ENCODE results near the gene TSPAN9. TPM values are rescaled to one million over a fixed set of nuclear protein-coding genes. Genes with fewer than 3 reads are reported as not detected.

The TSPAN9 gene
- total RNA-seq, 1 donor = 8.1 TPM

DNA sequence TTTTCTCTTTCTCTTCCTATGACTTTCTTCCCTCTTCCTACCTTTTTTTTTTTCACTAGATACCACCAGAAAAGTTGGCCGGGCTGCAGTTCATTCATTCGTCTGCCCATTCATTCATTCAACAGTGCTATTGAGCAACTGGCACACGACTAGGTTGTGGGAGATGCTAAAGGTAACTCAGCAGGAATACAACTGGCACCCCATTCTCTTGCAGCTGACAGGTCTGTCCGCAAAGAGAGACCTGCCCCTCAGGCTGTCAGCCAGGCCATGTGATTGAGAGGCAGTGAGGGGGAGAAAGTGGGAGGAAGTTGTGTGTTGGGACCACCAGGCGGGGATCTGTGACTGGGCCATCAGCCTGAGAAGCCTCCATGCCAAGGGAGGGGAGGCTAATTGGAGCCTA, 105.2 kb downstream of the TSPAN9 start:
- TF ChIP-seq, protein P1, sequence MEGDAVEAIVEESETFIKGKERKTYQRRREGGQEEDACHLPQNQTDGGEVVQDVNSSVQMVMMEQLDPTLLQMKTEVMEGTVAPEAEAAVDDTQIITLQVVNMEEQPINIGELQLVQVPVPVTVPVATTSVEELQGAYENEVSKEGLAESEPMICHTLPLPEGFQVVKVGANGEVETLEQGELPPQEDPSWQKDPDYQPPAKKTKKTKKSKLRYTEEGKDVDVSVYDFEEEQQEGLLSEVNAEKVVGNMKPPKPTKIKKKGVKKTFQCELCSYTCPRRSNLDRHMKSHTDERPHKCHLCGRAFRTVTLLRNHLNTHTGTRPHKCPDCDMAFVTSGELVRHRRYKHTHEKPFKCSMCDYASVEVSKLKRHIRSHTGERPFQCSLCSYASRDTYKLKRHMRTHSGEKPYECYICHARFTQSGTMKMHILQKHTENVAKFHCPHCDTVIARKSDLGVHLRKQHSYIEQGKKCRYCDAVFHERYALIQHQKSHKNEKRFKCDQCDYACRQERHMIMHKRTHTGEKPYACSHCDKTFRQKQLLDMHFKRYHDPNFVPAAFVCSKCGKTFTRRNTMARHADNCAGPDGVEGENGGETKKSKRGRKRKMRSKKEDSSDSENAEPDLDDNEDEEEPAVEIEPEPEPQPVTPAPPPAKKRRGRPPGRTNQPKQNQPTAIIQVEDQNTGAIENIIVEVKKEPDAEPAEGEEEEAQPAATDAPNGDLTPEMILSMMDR (IDR thresholded peaks at IDR 0.05; ENCODE audit: insufficient read depth, low read length) = no peak
- DNase-seq (ENCODE audit: low read depth) = no peak
- H3K4me3 ChIP-seq (ENCODE audit: low read depth, low read length) = no peak overlapping the region

GRCh38 chr12:3184485-3184884, 107.3 kb downstream of the TSPAN9 start:
- no peak overlapping the region for H3K4me3 ChIP-seq (ENCODE audit: low read depth, low read length)
- TF ChIP-seq, protein P1 (IDR thresholded peaks at IDR 0.05; ENCODE audit: insufficient read depth, low read length) = no peak
- no peak for DNase-seq (ENCODE audit: low read depth)

GRCh38 chr12:3185260-3185870, 108.2 kb downstream of the TSPAN9 start:
- DNase-seq (ENCODE audit: low read depth) = no peak
- H3K4me3 ChIP-seq (ENCODE audit: low read depth, low read length) = no peak overlapping the region
- TF ChIP-seq, protein P1 (IDR thresholded peaks at IDR 0.05; ENCODE audit: insufficient read depth, low read length) = no peak

GRCh38 chr12:3186546-3187215, 109.5 kb downstream of the TSPAN9 start:
- H3K4me3 ChIP-seq (ENCODE audit: low read depth, low read length) = no peak overlapping the region
- no peak for DNase-seq (ENCODE audit: low read depth)
- TF ChIP-seq, protein P1 (IDR thresholded peaks at IDR 0.05; ENCODE audit: insufficient read depth, low read length) = no peak

DNA sequence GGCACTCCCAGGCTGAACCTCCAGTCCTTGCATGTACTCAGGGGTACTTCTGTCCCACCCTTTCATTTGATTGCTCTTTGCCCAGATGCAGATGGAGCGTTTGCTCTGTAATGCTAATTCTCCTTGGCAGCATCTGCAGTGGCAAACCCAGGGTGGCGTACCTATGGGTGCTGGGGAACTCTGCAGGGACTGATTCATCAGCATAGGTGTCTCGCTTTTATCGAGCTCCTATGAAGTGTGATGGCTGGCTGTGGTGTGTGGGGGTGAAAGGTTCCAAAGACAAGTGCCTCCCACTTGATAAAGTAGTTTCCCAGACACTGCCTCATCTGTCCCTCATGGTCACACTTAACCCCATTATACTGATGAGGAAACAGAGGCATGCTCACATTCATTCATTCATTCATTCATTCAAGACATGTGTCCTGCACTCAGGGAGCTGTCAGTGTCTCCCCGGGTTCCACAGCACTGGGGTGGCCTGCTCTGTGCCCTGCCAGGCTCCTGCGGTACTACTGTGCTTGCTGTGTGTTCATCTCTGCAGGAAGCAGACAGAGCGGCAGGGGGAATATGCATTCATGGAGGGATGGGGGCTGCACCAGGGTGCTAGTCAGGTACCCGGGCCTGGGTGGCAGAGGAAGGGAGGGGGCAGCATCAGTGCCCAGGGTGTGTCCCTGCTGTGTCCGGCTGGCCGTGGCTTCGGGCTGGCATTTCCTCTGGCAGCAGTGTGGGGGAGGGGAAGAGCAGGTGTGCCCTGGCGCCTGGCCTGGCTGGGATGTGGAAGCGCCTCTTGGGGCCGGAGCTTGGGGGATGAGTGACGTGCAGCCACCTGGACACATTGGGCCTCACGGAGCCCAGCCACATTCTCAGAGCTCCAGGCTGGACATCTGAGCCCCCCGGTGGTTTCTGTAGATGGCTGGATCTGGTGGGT, 110.9 kb downstream of the TSPAN9 start:
- DNase-seq (ENCODE audit: low read depth) = no peak
- TF ChIP-seq, protein P1 (IDR thresholded peaks at IDR 0.05; ENCODE audit: insufficient read depth, low read length) = no peak
- no peak overlapping the region for H3K4me3 ChIP-seq (ENCODE audit: low read depth, low read length)

DNA sequence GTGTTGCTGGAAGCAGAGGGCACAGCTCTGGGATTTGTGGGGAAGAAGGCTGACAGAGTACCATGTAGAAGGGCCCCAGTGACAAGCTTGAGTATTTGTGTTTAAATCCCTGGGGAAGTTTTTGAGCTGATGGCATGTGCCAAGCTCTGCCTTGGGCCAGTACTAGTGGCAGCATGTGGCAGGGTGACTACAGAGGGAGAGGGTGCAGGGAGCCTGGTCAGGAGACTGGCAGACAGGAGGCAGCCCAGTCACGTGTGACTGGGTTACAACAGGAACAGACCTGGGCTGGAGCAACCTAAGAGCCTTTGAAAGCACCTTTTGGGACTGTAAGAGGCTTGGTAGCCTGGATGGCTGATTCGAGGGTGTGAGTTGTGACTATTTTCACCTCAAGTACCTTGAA, 112.1 kb downstream of the TSPAN9 start:
- H3K4me3 ChIP-seq (ENCODE audit: low read depth, low read length) = no peak overlapping the region
- TF ChIP-seq, protein P1 (IDR thresholded peaks at IDR 0.05; ENCODE audit: insufficient read depth, low read length) = no peak
- no peak for DNase-seq (ENCODE audit: low read depth)

Measured in fibroblast of the aortic adventitia (primary cell).